ENCODE results near the gene TNFSF13B. TPM values are rescaled to one million over a fixed set of nuclear protein-coding genes. Genes with fewer than 3 reads are reported as not detected.
"Not testable (repeated sequence)": the region's sequence is repeated elsewhere in the genome, so short reads cannot be mapped to it uniquely, and the experiment has no call there.

The TNFSF13B gene
- total RNA-seq, 1 experiment from 2014 or later = 0.15 TPM

DNA sequence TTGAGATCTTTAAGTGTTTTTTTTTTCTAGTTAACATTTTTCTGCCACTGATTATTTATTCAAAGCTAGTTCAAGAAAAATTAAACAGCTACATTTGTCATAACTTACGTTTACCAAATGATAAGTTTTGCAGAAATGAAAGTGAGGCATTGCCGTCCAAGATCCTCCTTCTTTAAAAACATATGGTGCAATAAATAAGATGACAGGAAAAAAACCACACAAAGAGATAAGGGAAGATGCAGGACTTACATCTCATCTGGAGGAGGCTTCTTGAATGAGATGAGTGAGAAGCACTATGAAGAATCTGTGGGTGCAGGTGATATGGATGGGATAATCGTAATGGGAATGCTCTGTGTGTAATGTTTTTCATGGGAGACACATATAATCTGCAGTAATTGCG is 12.4 kb downstream of the TNFSF13B start:
- no peak for DNase-seq (ENCODE audit: low spot score)

DNA sequence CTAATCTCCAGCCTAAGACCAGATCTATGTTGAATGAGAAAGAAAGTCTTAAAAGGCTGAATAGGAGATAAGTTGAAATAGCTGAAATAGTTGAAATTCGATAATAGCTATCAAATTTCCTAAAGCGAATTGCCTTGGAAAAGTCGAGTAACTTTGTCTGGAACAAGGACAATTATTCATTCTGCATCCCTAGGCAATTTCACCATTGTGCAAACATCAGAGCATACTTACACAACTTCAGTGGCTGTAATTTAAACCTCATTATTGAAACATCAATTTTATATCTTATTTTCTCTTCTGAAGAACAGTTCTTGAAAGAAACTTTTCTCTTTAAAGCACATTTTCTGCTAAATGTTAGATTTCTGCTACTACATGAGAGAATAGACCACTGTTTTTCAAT is 13.6 kb downstream of the TNFSF13B start:
- DNase-seq (ENCODE audit: low spot score) = no peak

DNA sequence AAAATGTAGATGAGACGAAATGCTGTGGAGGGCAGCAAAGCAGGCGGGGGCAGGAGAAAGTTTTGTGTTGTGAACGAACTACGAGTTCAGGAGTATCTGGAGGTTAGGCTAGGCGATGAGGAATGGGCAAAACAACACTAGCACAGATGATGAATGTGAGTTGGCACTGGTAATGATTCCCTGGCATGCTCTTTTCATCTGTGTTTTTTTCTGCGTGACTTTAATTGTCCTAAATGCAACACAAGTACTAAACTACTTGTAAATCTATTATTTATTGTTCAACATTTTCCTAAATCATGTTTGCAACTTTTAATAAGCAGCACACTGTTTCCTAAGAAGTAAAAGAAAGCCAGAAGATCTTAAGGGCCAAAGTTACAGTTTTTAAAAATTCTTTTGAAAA is 19.2 kb downstream of the TNFSF13B start:
- no peak for DNase-seq (ENCODE audit: low spot score)

DNA sequence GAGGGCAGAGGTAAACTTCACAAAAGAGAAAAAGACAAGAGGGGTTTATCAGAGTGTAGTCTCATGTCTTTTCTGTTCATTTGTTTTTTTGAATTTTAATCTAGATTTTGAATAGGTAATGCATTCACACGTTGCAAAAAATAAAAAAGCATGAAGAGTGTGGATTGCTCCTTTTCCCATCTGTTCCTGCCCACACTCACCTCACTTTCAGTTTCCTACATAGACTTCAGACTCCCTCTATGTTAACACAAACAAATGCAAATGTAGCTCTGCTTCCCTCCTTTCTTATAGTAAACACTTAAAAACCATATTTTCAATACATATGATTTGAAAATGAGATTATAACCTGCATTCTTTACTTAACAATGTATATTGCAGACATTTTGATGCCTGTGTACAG is 20.3 kb downstream of the TNFSF13B start:
- no peak for DNase-seq (ENCODE audit: low spot score)

DNA sequence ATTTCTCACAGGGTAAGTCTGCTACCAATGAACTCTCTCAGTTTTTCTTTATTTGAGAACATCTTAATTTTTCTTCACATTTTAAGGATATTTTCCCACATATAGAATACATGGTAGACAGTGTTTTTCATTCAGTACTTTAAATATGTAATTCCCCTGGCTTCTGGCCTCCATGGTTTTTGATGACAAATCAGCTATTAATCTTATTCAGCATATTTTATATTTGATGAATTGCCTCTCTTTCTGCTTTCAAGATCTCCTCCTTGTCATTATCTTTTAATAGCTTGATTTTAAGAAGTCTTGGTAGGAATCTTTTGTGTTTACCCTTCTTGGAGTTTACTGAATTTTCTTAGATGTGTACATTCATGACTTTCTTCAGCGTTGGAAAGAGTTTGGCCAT is 27.6 kb downstream of the TNFSF13B start:
- DNase-seq (ENCODE audit: low spot score) = no peak

DNA sequence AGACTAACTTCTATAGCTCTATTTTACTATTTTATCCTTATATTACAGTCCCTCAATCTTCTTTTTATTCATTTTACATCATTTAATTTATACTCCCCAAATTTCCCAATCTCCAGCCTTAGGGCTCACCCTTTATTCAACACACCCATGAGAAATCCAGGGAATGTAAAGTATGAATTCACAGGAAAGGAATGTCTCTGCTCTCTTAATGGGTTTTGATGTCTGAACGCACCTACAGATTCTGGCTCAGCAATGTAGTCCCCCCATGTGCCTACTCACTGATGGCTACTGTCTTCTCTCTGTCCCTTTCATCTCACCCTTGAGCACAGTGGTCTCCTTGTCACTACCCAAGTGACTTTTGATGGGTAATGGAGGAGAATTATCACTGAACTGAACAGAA is 32.8 kb downstream of the TNFSF13B start:
- no peak for DNase-seq (ENCODE audit: low spot score)

DNA sequence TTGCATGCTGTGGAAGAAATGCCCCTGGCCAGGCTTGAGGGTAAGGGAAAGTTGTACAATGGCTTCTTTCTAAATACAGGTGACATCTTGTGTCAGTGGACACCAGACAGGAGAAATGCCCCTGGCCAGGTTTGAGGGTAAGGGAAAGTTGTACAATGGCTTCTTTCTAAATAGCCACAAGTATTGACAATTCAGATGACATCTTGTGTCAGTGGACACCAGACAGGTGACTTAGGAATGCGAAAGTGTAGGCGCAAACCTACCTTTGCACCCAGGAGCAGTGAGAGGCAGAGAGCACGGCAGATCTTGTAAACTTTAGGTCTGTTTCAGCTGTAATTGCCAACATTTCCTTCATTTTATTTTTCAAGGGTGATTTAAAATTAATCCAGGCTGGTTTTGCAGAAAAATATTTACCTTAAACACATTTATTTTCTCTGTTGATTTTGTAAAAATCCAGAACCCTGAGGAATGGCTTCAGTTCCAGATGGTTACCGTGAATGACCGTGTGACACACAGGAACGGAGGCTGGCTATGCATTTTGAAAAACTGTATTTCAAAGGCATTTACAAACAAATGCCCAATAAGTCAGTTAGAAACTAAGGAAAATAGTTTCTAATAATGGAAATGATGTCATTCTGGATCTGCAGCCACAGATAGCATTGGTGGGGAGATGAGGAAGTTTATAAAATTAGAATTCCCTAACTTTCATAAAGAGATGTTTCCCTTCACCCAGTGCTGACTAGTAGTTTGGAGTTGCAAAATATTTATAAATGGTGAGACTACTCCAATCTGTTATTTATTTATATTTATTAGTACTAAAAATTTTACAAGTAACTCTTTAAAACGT is 34.9 kb downstream of the TNFSF13B start:
- no peak for DNase-seq (ENCODE audit: low spot score)

DNA sequence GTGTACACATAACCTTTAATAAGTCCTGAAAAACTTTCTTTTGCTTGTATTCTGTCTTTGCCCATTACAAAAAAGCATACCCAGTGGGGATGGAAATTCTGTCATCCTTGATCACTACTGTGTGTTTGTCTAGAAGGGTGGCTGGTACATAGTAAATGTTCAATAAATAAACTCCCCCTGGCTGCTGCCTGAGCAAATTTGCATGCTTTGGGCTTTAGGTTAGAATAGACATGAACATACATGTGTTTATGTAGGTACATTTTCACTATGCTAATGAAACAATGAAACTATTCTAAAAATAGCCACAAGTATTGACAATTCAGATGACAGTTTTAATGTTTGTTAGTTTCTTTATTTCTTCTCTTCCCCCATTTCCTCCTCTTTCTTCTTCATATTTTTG is 36.1 kb downstream of the TNFSF13B start:
- no peak for DNase-seq (ENCODE audit: low spot score)

DNA sequence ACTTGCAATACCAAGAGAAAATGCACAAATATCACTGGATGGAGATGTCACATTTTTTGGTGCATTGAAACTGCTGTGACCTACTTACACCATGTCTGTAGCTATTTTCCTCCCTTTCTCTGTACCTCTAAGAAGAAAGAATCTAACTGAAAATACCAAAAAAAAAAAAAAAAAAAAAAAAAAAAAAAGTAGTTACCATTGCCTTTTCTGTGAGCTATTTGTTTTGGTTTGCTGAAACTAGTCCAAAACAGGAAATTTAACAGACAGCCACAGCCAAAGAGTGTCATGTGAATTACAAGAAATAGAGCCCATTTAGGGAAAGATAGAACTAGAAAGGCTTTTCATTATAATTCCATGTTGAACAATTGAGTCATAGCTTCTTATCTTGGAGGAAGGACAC is 37.3 kb downstream of the TNFSF13B start:
- DNase-seq (ENCODE audit: low spot score) = no peak

DNA sequence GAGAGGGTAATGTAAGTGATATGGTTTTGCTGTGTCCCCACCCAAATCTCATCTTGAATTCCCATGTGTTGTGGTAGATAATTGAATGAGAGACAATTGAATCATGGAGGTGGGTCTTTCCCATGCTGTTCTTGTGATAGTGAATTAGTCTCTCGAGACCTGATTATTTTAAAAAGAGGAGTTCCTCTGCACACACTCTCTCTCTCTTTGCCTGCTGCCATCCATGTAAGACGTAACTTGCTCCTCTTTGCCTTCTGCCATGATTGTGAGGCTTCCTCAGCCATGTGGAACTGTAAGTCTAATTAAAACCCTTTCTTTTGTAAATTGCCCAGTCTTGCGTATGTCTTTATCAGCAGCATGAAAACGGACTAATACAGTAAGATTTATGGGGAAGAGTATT is 42.1 kb downstream of the TNFSF13B start:
- not testable (repeated sequence) for DNase-seq (ENCODE audit: low spot score)

DNA sequence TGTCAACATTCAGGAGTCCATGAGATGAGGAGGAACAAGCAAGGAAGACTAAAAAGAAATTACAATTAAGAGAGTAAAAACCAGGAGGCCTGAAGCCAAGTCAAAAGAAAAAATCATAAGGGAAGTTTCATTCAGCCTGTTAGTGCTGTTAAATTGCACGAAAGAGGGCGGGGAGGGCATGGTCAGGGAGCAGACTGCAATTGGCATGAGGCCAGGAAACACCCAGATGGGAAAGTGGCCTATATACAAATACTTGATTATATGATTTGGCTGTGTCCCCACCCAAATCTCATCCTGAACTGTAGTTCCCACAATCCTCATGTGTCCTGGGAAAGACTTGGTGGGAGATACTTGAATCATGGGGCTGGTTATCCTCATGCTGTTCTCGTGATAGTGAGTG is 43.9 kb downstream of the TNFSF13B start:
- DNase-seq (ENCODE audit: low spot score) = peak; percentile 35

DNA sequence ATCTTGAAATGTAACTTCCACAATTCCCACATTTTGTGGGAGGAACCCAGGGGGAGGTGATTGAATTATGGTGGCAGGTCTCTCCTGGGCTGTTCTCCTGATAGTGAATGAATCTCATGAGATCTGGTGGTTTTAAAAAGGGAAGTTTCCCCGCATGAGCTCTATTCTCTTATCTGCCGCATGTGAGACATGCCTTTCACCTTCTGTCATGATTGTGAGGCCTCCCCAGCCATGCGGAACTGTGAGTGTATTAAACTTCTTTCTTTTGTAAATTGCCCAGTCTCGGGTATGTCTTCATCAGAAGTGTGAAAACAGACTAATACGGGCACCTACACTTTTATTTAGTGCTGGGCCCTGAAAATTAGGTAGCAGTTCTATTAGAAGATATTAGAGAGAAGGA is 45.8 kb downstream of the TNFSF13B start:
- DNase-seq (ENCODE audit: low spot score) = no peak

DNA sequence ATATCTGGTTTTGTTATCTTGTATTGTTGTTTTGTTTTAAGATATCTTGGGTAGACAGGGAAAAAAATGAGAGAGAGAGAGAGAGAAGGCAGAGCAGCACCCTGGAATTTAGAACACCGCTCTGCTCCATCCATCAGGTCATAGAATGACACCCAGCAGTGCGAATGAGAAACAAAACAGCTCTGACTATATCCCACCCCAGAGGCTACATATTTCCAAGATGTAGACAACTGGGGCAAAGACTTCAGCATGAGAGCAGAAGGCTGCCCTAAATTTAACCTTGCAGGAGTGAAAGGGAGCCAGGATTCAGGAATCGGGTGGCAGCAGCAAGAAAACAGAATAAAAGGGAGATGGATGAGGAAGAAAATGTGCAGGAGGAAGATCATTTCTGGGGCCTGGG is 46.5 kb downstream of the TNFSF13B start:
- DNase-seq (ENCODE audit: low spot score) = no peak

DNA sequence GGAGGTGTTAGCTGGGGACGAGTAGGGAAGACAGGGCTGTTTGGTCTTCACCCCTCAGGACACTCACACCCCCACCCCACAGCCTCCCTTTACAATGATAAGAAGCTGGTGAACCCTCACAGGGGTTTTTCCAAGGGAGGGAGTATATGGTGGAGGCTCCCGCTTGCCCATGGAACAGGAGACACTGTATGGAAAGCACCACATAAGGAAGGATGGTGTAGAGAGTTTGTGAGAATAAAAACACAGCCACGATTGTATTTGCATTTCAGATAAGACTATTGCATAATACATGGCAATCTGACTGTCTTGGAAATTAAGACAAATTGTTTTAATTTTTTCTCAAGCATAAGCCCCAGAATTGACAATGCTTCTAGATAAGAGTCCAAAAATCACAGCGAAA is 46.9 kb downstream of the TNFSF13B start:
- DNase-seq (ENCODE audit: low spot score) = no peak

DNA sequence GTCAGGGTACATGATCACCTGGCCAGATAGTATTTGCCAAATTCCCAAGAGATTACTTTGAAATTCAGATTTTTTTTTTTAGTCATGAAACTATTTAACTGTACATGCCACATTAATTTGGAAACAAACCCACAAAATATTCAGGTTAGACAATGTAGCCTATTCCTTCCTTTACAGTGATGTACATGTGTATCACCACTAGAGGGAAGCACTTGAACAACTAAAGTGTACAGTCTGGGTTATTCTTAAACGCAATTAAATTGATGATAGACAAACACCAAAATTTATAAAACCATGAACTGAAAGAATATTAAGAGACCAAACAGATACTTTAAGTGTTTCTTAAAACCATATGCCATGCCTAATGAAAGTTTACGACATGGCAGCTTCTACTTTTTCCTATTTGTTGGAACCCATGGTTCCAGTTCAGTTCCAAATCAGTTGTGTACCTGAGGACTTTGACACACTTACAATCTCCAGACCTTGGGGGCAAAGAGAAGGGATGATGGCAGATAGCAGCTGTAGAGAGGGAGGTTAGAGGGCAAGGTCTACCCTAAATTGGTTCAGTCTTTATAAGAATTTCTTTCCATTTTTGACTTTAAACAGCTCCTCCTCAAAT is 52.8 kb downstream of the TNFSF13B start:
- peak; percentile 71 for DNase-seq (ENCODE audit: low spot score)

DNA sequence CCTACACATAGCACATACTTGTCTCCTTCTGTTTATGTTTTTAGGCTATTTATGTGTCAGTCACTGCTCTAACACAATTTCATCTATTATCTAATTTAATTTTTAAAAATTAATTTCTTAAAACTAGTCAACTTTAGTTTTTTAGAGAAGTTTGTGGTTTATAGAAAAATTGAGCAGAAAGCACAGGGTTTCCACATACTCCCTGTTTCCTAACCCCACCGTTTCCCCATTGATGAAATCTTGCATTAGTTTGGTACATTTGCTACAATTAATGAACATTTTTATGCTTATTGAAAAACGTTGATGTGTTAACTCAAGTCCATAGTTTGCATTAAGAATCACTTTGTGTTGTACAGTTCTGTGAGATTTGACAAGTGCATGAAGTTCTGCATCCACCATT is 53.5 kb downstream of the TNFSF13B start:
- no peak for DNase-seq (ENCODE audit: low spot score)

DNA sequence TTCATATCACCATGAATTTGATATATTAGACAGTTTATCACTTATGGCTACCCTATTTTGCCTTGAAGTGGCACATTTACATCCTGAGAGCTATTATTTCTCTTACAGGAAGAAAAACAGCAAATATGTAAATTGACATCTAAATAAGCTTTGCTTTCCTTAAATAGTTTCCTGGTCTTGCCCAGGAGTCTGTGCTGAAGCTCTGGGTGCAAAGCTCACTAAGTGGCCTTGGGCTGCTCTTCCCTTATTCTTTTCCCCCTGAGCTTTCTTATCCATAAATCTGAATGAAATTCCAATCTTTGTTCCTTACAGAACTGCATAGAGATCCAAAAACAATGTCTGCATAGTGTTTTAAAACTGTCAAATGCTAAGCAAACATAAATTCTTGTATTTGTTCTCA is 56.3 kb downstream of the TNFSF13B start:
- DNase-seq (ENCODE audit: low spot score) = no peak

DNA sequence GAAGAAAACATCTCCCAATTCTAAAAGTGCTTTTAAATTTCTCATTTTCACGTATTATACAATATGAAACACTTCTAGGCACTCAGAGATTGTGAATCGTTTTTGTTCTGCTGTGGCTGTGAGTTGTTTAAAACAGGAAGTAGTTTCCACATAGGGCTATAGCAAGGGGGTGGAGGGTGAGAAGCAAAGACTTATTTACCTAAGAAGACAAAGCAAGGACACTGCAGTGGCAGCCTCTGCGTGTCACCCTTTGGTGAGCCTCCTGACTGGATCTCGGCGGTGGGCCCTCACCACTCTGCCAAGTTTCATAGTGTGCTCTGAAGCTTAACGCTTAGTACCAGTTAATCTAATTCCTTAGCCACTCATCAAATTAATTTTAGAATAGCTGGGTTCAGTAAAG is 56.8 kb downstream of the TNFSF13B start:
- no peak for DNase-seq (ENCODE audit: low spot score)

DNA sequence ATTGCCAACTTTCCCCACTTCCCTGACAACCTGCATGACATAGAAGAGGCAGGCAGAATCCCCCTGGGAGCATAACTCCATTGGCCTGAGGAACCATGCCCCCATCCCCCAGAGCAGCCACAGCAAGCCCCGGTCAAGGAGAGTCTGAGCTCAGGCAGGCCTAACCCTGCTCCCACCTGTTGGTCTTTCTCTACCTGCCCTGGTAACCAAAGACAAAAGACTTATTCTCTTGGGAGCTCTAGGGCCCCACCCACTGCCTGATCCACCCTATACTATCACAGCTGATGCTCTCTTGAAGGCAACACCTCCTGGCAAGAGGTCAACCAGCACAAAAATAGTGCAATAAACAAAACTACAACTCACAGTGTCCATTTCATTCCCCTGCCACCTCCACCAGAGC is 59.3 kb downstream of the TNFSF13B start:
- DNase-seq (ENCODE audit: low spot score) = peak; percentile 60

DNA sequence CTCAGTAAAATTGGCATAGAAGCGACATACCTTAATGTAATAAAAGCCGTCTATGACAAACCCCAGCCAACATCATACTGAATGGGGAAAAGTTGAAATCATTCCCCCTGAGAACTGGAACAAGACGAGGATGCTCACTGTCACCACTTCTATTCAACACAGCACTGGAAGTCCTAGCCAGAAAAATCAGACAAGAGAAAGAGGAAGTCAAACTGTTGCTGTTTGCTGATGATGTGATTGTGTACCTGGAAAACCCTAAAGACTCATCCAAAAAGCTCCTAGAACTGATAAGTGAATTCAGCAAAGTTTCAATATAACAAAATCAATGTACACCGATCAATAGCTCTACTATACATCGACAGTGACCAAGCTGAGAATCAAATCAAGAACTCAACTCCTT is 63.3 kb downstream of the TNFSF13B start:
- no peak for DNase-seq (ENCODE audit: low spot score)

DNA sequence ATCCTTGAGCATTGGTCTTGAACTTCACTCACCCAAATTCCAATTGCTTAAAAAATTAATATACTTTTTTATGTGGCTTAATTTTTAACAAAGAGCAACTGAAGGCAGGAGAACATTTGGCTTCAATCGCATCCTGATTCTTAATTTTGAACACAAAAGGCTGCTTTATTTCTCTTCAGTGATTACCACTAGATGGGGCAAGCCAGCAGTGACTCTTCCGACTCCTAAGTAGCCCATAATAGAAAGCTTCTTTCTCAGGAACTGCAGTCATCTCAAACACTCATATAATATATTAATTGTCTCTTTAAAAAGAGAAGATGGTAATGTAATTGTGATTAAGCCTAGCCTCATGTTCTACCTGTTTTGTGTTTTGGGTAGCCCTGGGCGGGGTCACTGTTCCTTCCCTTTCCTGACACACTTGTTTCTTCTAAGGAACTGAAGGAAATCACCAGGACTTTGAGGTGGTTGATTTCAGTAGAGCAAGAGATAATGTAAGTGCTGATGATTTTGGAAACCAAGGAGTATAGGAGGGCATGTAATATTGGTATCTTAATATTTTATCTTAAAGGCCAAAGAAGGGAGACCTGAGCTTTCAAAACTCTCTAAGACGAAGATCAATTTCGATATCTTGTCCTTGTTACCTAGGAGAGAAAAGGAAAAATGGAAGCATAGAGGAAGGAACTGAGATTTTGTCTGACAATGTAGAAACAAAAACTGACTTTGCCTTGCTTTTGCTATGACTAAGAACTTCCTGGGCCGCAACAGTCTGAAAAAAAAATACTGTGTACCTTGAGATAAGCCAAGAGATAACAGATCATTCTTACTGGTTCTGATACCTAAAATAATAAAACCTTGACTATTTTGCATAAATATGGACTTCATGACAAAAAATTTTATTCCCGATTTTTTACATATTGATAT is 73.1 kb downstream of the TNFSF13B start:
- DNase-seq (ENCODE audit: low spot score) = peak; percentile 57

DNA sequence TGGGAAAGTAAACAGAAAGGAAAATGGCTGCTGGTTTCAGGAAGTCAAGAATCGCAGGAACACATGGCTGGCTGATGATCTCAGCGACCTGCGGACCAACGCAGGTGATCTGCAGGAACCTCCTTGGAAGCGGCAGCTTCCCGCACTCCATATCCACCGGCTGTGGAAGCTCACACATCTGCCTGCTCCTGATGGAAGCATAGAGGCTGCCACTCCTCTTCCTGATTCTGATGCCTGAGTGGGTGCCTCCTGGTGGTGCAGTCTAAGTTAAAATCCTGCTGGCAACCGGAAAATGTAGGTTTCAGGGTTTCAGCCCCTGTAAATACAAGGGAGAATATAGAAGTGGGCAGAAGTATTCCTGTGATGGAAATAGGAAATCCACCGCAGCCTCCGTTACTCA is 75.5 kb downstream of the TNFSF13B start:
- no peak for DNase-seq (ENCODE audit: low spot score)

Measured in HT-29 (cell line).